CD4-positive, alpha-beta T cell treated with Interleukin-10 for 1 hour (primary cell): ENCODE measurements around the gene GCNT2.

Source experiments
- DNase-seq: peaks from one replicate; pipeline ENCODE4 v3.0.0-alpha.2; 2020

The GCNT2 gene

GRCh38 chr6:10668126-10668917, 147.2 kb downstream of the GCNT2 start:
- no peak for DNase-seq

- no peak for DNase-seq
Measured at GRCh38 chr6:10676403-10676802, 155.3 kb downstream of the GCNT2 start.

- no peak for DNase-seq
Measured at GRCh38 chr6:10678456-10678855, 157.3 kb downstream of the GCNT2 start.
